Measurements from ENCODE around the gene C4BPB.

DNA sequence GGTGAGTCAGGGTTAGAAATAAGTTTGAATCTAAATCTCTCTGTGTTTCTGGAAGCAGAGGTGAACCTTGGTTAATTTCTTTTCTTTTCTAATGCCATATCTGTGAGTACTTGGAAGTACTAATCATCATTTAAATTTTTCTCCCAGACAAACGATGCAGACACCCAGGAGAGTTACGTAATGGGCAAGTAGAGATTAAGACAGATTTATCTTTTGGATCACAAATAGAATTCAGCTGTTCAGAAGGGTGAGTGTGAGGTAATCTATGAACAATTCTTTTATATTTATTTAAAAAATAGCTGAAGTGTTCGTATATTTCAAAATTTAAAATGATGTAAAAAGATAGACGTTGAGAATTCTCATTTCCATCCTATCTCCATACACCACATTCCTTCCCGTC is 26.6 kb downstream of the C4BPB start:
- TF ChIP-seq, protein P1, sequence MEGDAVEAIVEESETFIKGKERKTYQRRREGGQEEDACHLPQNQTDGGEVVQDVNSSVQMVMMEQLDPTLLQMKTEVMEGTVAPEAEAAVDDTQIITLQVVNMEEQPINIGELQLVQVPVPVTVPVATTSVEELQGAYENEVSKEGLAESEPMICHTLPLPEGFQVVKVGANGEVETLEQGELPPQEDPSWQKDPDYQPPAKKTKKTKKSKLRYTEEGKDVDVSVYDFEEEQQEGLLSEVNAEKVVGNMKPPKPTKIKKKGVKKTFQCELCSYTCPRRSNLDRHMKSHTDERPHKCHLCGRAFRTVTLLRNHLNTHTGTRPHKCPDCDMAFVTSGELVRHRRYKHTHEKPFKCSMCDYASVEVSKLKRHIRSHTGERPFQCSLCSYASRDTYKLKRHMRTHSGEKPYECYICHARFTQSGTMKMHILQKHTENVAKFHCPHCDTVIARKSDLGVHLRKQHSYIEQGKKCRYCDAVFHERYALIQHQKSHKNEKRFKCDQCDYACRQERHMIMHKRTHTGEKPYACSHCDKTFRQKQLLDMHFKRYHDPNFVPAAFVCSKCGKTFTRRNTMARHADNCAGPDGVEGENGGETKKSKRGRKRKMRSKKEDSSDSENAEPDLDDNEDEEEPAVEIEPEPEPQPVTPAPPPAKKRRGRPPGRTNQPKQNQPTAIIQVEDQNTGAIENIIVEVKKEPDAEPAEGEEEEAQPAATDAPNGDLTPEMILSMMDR (IDR thresholded peaks at IDR 0.05) = no peak
- no peak for TF ChIP-seq POLR2A (IDR thresholded peaks at IDR 0.05)

All from Peyer's patch (tissue), 4 donors.